Endothelial cell of umbilical vein (primary cell): ENCODE measurements around the gene AMH. TPM values are rescaled to one million over a fixed set of nuclear protein-coding genes. Genes with fewer than 3 reads are reported as not detected.

Source experiments
- BruUV-seq: library from RNA; stranded (reverse); fragments of 400-500 nt; replicated peaks from 2 replicates; lab custom pipeline; 2021; lab: Mats Ljungman, UMichigan
- CTCF ChIA-PET: fragments of 300-600, 350-600 bp; sonication (Branson Sonifier 250); formaldehyde crosslinking; loops from one replicate; lab custom pipeline; 2021; ENCODE audit warnings: antibody characterized with exemption, inconsistent platforms; lab: Charles Lee
- POLR2A ChIA-PET: fragments of 300-600, 350-600 bp; sonication (Branson Sonifier 250); formaldehyde crosslinking; loops from one replicate; lab custom pipeline; 2021; ENCODE audit warnings: antibody characterized with exemption, inconsistent platforms; lab: Charles Lee
- DNase-seq: peaks from one replicate; pipeline ENCODE4 v3.0.0-alpha.2; 2011; ENCODE audit warnings: low read depth, low spot score
- FAIRE-seq: peaks from 2 replicates; lab custom pipeline; 2011; peaks lifted over from hg19 to GRCh38; lab: Jason Lieb, UNC
- H2AFZ ChIP-seq: 2 replicates; pipeline ENCODE4 v1.6.0; 2012; ENCODE audit warnings: low read depth, low read length, control low read depth, inconsistent platforms
- H3K27ac ChIP-seq: 2 replicates; pipeline ENCODE4 v1.5.1; 2011; ENCODE audit warnings: low read depth, mild to moderate bottlenecking, control low read depth, low read length, moderate library complexity; ENCODE audit not compliant: insufficient read depth
- H3K27me3 ChIP-seq, 2 experiments: 2 replicates each; pipeline versions ENCODE4 v1.6.0 to v1.6.1; 2011; ENCODE audit warnings: low read length in 2 of 2, mixed read lengths in 1 of 2; ENCODE audit not compliant: control insufficient read depth in 2 of 2, insufficient read depth in 2 of 2
- H3K36me3 ChIP-seq, 2 experiments: 2 replicates in 1 of 2; 3 replicates in 1 of 2; pipeline ENCODE4 v1.5.1; 2011; ENCODE audit warnings: low read length in 2 of 2, mild to moderate bottlenecking in 1 of 2, moderate library complexity in 1 of 2; ENCODE audit not compliant: control insufficient read depth in 2 of 2, insufficient read depth in 2 of 2; ENCODE audit errors: extremely low read depth in 1 of 2
- H3K4me1 ChIP-seq: 3 replicates; pipeline ENCODE4 v1.5.1; 2011; ENCODE audit warnings: mild to moderate bottlenecking, low read length; ENCODE audit not compliant: control insufficient read depth, insufficient read depth; ENCODE audit errors: extremely low read depth
- H3K4me2 ChIP-seq: 2 replicates; pipeline ENCODE4 v1.6.1; 2011; ENCODE audit warnings: low read length, control low read depth, mixed read lengths; ENCODE audit not compliant: insufficient read depth
- H3K4me3 ChIP-seq, 3 experiments: fragments of 200-600 bp in 1 of 3; sonication (generic), shearing (Covaris generic) in 1 of 3; replicated peaks in 1 of 3; 2 replicates each; pipeline ENCODE4 v1.5.1; 2011 to 2016; ENCODE audit warnings: control low read depth in 3 of 3, low read length in 3 of 3, mild to moderate bottlenecking in 2 of 3, inconsistent platforms in 1 of 3, low read depth in 1 of 3, moderate library complexity in 1 of 3; ENCODE audit not compliant: insufficient read depth in 1 of 3
- H3K79me2 ChIP-seq: 2 replicates; pipeline ENCODE4 v1.6.0; 2012; ENCODE audit warnings: low read length, inconsistent platforms; ENCODE audit not compliant: control insufficient read depth, insufficient read depth
- H3K9ac ChIP-seq: replicated peaks from 2 replicates; pipeline ENCODE3; 2011; ENCODE audit warnings: low read length, control low read depth; ENCODE audit not compliant: insufficient read depth; ENCODE audit errors: extremely low read depth
- H3K9me1 ChIP-seq: replicated peaks from 3 replicates; pipeline ENCODE4 v1.6.0; 2011; ENCODE audit warnings: mild to moderate bottlenecking, low read length; ENCODE audit not compliant: control insufficient read depth, insufficient read depth; ENCODE audit errors: extremely low read depth
- H3K9me3 ChIP-seq: replicated peaks from 2 replicates; pipeline ENCODE4 v1.5.1; 2012; ENCODE audit warnings: low read length, inconsistent platforms; ENCODE audit not compliant: control insufficient read depth, insufficient read depth
- H4K20me1 ChIP-seq: replicated peaks from 2 replicates; pipeline ENCODE3; 2011; ENCODE audit warnings: mild to moderate bottlenecking, low read length; ENCODE audit not compliant: control insufficient read depth, insufficient read depth; ENCODE audit errors: extremely low read depth
- FOS ChIP-seq: IDR thresholded peaks from 2 replicates; pipeline ENCODE4 v1.6.1; 2011; ENCODE audit warnings: mild to moderate bottlenecking, low read length, moderate library complexity, borderline replicate concordance; ENCODE audit not compliant: insufficient read depth
- JUN ChIP-seq: IDR thresholded peaks from 2 replicates; pipeline ENCODE4 v1.6.1; 2011; ENCODE audit warnings: borderline replicate concordance, low read depth; ENCODE audit not compliant: insufficient read length, insufficient read depth
- POLR2A ChIP-seq: IDR thresholded peaks from 2 replicates; pipeline ENCODE4 v1.6.1; 2012; ENCODE audit warnings: low read depth, mild to moderate bottlenecking, control low read depth, low read length
- POLR2AphosphoS5 ChIP-seq: IDR thresholded peaks from 2 replicates; pipeline ENCODE4 v1.6.1; 2012; ENCODE audit warnings: low read depth, mild to moderate bottlenecking, control low read depth, low read length, moderate library complexity; ENCODE audit not compliant: insufficient read depth
- dilution Hi-C: fragments of 300-500 bp; cut with MboI; formaldehyde crosslinking; loops from one replicate; pipeline ENCODE4 v1.15.0; 2019; ENCODE audit warnings: low sequenced_read_pairs; ENCODE audit not compliant: extremely low pct_ligation_motif_present
- intact Hi-C: fragments of 100-400 bp; cut with micrococcal nuclease; formaldehyde crosslinking; loops from one replicate; pipeline ENCODE4 v1.10.0; 2022
- polyA plus RNA-seq, 4 experiments: library from polyadenylated mRNA; depleted of rRNA in 3 of 4; stranded (reverse) in 3 of 4; unstranded in 1 of 4; fragments of >200 nt; gene quantifications; 2 replicates each; pipeline versions ENCODE4 v1.2.1 to v1.2.3, GENCODE V29; 2011 to 2012; ENCODE audit warnings: missing spikeins in 1 of 4
- total RNA-seq: library from RNA; stranded (reverse); gene quantifications from 2 replicates; pipeline ENCODE4 v1.2.3, GENCODE V29; 2021

Gene AMH
- total and polyA plus RNA-seq, 2 donors (not counting 3 experiments of a cell fraction or from before 2014, with no cell fraction given) = 3.3 to 9.6 TPM

- intact Hi-C loops (no loop called here), dilution Hi-C loops (no loop called here)
- Histone ChIP-seq H3K9me3 (no peaks in the 10 kb centered on the region), H3K9ac (peak overlapping the region; percentile 81), H3K4me1 (peaks cover 41% of the 10 kb centered on the region), H3K27me3 (no peaks in the 10 kb centered on the region), H3K79me2 (peaks cover 68% of the 10 kb centered on the region), H4K20me1 (no peaks in the 10 kb centered on the region), H3K9me1 (no peaks in the 10 kb centered on the region), H2AFZ (no peak overlapping the region), H3K4me2 (peak overlapping the region; percentile 93), H3K4me3 (peak overlapping the region in 2 of 3 experiments; percentile 56 to 57), H3K36me3 (peaks cover 15 to 32% of the 10 kb centered on the region in 2 experiments), H3K27ac (peak overlapping the region; percentile 79)
- no TSS peak for BruUV-seq
- POLR2A ChIA-PET = no interaction called here
- peak; percentile 38 for FAIRE-seq
- no peak for DNase-seq
- CTCF ChIA-PET = interaction anchor here (1.0 to 4.8 kb wide), 8 partner anchors 12 to 373 kb away, joined by 3 to 40 read pairs (median 13); no protein-coding TSS in a partner anchor
- TF ChIP-seq POLR2AphosphoS5 (peak; percentile 30), POLR2A (no peak)
Measured at GRCh38 chr19:2240881-2241760, 8.0 kb upstream of the AMH start.

- dilution Hi-C loops (no loop called here), intact Hi-C loops (no loop called here)
- peaks cover 45% of the 10 kb centered on the region for H3K4me1 ChIP-seq
- H3K9ac ChIP-seq = no peak overlapping the region
- no peak for DNase-seq
- peaks cover 66% of the 10 kb centered on the region for H3K79me2 ChIP-seq
- ChIA-PET CTCF (interaction anchor here (1.0 kb wide), 1 partner anchor 13 kb away, joined by 3 read pairs; no protein-coding TSS in a partner anchor), POLR2A (no interaction called here)
- TF ChIP-seq FOS = no peak
- no peak for TF ChIP-seq JUN
- no peaks in the 10 kb centered on the region for H3K9me1 ChIP-seq
- no peak overlapping the region for H2AFZ ChIP-seq
- no peak overlapping the region for H3K4me2 ChIP-seq
- H3K27ac ChIP-seq = no peak overlapping the region
- no peaks in the 10 kb centered on the region for H3K27me3 ChIP-seq
- no peaks in the 10 kb centered on the region for H4K20me1 ChIP-seq
- FAIRE-seq = no peak
- H3K36me3 ChIP-seq = peaks cover 23 to 42% of the 10 kb centered on the region in 2 experiments
- no peak overlapping the region for H3K4me3 ChIP-seq
- no peaks in the 10 kb centered on the region for H3K9me3 ChIP-seq
- no TSS peak for BruUV-seq
Measured at GRCh38 chr19:2242092-2242537, 7.0 kb upstream of the AMH start.
